Stimulated activated CD4-positive, alpha-beta T cell treated with anti-CD3 and anti-CD28 coated beads, Interleukin-12 subunit alpha, Interleukin-12 subunit beta, amount 100 ng/mL, for 4 hours (primary cell): ENCODE data around the gene ERCC3.
"Not testable (repeated sequence)": the region's sequence is repeated elsewhere in the genome, so short reads cannot be mapped to it uniquely, and the experiment has no call there.

Experiments used
- DNase-seq: peaks from one replicate; pipeline ENCODE4 v3.0.0-alpha.2; 2020

ERCC3 gene

GRCh38 chr2:127225186-127225960 lies 68.6 kb downstream of the ERCC3 start:
- no peak for DNase-seq

DNA sequence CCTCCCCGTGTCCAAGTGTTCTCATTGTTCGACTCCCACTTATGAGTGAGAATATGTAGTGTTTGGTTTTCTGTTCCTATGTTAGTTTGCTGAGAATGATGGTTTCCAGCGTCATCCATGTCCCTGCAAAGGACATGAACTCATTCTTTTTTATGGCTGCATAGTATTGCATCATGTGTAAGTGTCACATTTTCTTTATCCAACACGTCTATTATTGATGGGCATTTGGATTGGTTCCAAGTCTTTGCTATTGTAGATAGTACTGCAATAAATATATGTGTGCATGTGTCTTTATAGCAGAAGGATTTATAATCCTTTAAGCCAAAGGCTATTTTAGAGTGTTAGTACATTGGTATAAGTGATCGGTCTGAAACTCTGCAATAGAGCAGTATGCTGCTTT lies 69.8 kb downstream of the ERCC3 start:
- not testable (repeated sequence) for DNase-seq

GRCh38 chr2:127220768-127221527 lies 73.0 kb downstream of the ERCC3 start:
- DNase-seq: no peak

DNA sequence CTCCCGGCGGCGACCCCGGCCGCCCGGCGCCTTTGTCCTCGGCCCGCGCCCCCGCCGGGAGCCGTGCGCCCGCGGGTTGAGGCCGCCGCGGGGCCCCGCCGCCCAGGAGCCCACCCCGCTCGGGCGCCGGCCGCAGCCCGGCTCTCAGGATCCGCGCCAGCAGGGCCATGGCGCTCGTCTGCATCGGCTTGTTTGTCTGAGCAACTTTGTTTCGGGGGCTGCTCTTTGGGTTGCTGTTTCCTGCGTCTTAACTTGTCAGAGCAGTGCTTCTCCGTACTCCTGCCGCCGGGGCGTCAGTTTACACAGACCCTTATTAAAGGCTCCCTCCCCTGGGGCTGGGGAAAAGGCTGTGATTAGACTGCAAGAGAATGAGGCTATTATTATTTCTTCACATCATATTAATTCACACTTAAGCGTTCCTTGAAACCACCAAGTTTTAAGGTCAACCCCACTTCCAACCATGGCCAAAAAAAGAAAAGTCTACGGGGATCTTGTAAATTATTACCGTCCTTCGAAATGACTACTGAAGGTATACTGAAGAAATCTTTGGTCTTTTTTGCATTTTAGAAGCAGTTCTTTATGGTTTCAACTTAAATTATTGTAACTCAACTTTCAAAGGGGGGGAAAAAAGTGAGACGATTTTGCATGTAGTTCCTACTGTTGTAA lies 73.7 kb downstream of the ERCC3 start, which contains the start of gene CYP27C1:
Gene CYP27C1, minus strand, starts transcription at position 198 of the 666 bp plus-strand sequence. Its CDS starts 29 bp downstream, at position 169.
- DNase-seq: no peak

GRCh38 chr2:127219171-127220070 lies 74.5 kb downstream of the ERCC3 start:
- peak; percentile 15 for DNase-seq

DNA sequence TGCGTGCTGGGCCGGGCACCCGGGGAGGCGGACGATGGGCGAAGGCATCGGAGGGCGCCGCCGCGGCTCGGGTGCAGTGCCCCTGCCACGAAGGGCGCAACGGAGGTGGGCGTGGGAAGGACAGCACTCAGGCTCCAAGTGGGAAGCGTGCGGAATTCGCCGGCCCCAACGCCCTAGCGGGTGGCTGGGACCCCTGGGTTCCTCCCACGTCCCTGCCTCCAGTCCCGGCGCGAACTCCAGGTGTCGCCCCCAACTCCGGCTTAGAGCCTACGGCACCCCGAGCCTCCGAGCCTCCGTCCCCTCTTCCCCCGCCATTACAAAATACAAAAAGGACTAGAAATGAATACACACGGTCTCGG lies 75.2 kb downstream of the ERCC3 start:
- DNase-seq: no peak

DNA sequence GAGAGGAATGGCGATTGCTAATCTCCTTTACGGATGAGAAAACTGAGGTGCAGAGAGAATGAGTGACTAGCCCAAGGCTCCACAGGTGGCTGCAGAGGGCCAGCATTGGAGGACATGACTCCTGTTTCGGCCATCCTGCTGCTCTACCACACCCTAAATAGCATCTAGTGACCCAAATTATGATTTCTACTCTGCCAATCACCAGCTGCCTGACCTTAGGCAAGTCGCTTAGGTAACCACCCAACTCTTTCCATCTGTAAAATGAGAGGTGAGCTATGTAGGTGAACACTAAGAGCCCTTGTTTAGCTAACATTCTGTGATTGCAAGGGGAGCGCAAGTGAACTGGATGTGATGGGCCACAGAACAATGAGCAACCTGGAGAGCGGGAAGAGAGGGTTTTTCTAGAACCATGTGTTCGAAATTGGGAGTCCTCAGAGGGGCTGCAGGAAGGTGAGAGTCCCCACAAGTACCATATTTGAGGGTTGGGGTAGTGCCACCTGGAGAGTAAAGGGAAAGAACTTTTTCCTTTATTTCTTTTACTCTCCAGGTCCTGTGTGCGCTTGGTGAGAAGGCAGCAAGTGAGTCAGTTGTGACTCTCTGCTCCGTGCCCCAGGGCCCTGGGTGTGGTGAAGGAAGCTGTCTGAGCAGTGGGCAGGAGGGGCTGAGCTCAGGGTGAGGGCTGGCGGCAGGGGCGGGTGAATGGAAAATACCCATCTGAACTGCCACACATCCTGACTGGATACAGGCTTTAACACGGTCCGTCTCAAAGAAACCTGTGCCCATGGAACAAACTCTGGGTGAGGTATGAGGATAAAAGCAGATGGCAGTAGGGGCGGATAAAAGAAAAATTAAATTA lies 76.2 kb downstream of the ERCC3 start:
- no peak for DNase-seq

GRCh38 chr2:127216593-127216992 lies 77.4 kb downstream of the ERCC3 start:
- no peak for DNase-seq

- DNase-seq: no peak
These were observed 77.8 kb downstream of the ERCC3 start for GRCh38 chr2:127216095-127216494.

GRCh38 chr2:127214201-127214600 lies 79.7 kb downstream of the ERCC3 start:
- not testable (repeated sequence) for DNase-seq

DNA sequence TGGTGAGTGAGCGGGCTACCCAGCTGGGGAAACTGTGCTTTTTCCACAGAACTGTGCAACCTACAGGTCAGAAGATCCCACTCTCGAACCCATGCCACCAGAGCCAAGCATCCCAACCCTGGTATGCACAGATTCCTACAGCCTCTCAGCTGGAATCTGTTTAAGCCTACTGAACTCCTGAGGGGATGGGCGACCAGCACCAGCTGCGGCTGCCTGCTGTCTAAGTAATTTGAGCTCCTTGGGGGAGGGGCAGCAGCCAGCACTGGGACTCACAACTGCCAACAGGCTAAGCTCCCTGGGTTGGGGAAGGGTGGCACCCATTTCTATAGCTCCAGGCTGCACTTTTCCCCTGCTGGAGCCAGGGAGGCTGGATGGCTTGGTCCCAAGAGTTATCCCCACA lies 85.6 kb downstream of the ERCC3 start:
- no peak for DNase-seq
